ENCODE data around the gene TRAPPC14.

The TRAPPC14 gene

GRCh38 chr7:100124301-100125230 lies 34.0 kb downstream of the TRAPPC14 start:
- DNase-seq = no peak

- DNase-seq = no peak
Measured at GRCh38 chr7:100122568-100122967, 36.0 kb downstream of the TRAPPC14 start.

- peak; percentile 74 for DNase-seq
Measured at GRCh38 chr7:100122067-100122466, 36.5 kb downstream of the TRAPPC14 start.

GRCh38 chr7:100120733-100121036 lies 37.8 kb downstream of the TRAPPC14 start:
- no peak for DNase-seq

- peak; percentile 84 for DNase-seq
Measured at GRCh38 chr7:100119970-100120732, 38.4 kb downstream of the TRAPPC14 start.

GRCh38 chr7:100119072-100119969 lies 39.2 kb downstream of the TRAPPC14 start, which contains the start of the genes CNPY4 and TAF6:
Gene CNPY4, plus strand, starts transcription at chr7:100119634. Its CDS starts 111 bp downstream, at chr7:100119745.
Gene TAF6, minus strand, starts transcription at chr7:100119358. Its CDS starts 5,149 bp downstream, at chr7:100114209.
- peak; percentile 96 for DNase-seq

- DNase-seq = no peak
Measured at GRCh38 chr7:100118388-100119071, 40.0 kb downstream of the TRAPPC14 start.

- no peak for DNase-seq
Measured at GRCh38 chr7:100115026-100115425, 43.5 kb downstream of the TRAPPC14 start.

GRCh38 chr7:100111914-100112313 lies 46.6 kb downstream of the TRAPPC14 start:
- DNase-seq = no peak

GRCh38 chr7:100111156-100111555 lies 47.4 kb downstream of the TRAPPC14 start:
- no peak for DNase-seq

- DNase-seq = no peak
Measured at GRCh38 chr7:100109521-100110163, 48.9 kb downstream of the TRAPPC14 start.

GRCh38 chr7:100107890-100108289 lies 50.6 kb downstream of the TRAPPC14 start:
- DNase-seq = no peak

- no peak for DNase-seq
Measured at GRCh38 chr7:100107125-100107737, 51.3 kb downstream of the TRAPPC14 start.

- no peak for DNase-seq
Measured at GRCh38 chr7:100106633-100107032, 51.9 kb downstream of the TRAPPC14 start.

- DNase-seq = no peak
Measured at GRCh38 chr7:100105534-100105933, 53.0 kb downstream of the TRAPPC14 start.
